Testis (tissue), 2 donors: ENCODE data around the gene YJEFN3.

Experiments
- POLR2A ChIP-seq: fragments of 450-650 bp; IDR thresholded peaks from one replicate; pipeline ENCODE4 v1.6.1; 2017; ENCODE audit warnings: antibody characterized with exemption, mild to moderate bottlenecking, moderate library complexity
- TF ChIP-seq, protein P1 (sequence below), 3 experiments: fragments of 450-650 bp in 2 of 3; fragments of 200-600 bp in 1 of 3; sonication (generic) in 1 of 3; IDR thresholded peaks; one replicate each; pipeline ENCODE4 v1.5.1; 2016 to 2019; ENCODE audit warnings: antibody characterized with exemption in 3 of 3, mild to moderate bottlenecking in 2 of 3, moderate library complexity in 1 of 3

GRCh38 chr19:19579533-19580361 is 51.0 kb downstream of the YJEFN3 start:
- TF ChIP-seq, protein P1, sequence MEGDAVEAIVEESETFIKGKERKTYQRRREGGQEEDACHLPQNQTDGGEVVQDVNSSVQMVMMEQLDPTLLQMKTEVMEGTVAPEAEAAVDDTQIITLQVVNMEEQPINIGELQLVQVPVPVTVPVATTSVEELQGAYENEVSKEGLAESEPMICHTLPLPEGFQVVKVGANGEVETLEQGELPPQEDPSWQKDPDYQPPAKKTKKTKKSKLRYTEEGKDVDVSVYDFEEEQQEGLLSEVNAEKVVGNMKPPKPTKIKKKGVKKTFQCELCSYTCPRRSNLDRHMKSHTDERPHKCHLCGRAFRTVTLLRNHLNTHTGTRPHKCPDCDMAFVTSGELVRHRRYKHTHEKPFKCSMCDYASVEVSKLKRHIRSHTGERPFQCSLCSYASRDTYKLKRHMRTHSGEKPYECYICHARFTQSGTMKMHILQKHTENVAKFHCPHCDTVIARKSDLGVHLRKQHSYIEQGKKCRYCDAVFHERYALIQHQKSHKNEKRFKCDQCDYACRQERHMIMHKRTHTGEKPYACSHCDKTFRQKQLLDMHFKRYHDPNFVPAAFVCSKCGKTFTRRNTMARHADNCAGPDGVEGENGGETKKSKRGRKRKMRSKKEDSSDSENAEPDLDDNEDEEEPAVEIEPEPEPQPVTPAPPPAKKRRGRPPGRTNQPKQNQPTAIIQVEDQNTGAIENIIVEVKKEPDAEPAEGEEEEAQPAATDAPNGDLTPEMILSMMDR (IDR thresholded peaks at IDR 0.05), result no peak
- TF ChIP-seq POLR2A, result no peak
